GM10266 (cell line): ENCODE results near the gene FAM171A1.
A peak's percentile ranks its signal among the peaks of the same experiment; 100 is the strongest.

Experiments used
- DNase-seq: peaks from one replicate; pipeline ENCODE4 v3.0.0; 2012; ENCODE audit errors: extremely low spot score
- CTCF ChIP-seq: IDR thresholded peaks from 2 replicates; pipeline ENCODE4 v1.5.1; 2012; ENCODE audit warnings: mild to moderate bottlenecking, low read depth; ENCODE audit not compliant: control insufficient read depth, insufficient read depth; ENCODE audit errors: missing control alignments

FAM171A1 gene

GRCh38 chr10:15168786-15169554, 202.1 kb downstream of the FAM171A1 start:
- peak; percentile 99 for DNase-seq
- TF ChIP-seq CTCF, result no peak

GRCh38 chr10:15168291-15168785, 202.8 kb downstream of the FAM171A1 start, which contains the start of gene NMT2:
NMT2 (minus strand) TSS chr10:15168693; CDS start chr10:15168612, 81 bp downstream.
- TF ChIP-seq CTCF, result peak; percentile 70
- no peak for DNase-seq

GRCh38 chr10:15167411-15168290, 203.4 kb downstream of the FAM171A1 start:
- TF ChIP-seq CTCF, result peak; percentile 11
- DNase-seq, result peak; percentile 63

GRCh38 chr10:15166325-15166724, 204.8 kb downstream of the FAM171A1 start:
- no peak for TF ChIP-seq CTCF

GRCh38 chr10:15163253-15163828, 207.7 kb downstream of the FAM171A1 start:
- TF ChIP-seq CTCF, result no peak
- no peak for DNase-seq

More at GRCh38 chr10:15166325-15166724, 204.8 kb downstream of the FAM171A1 start:
- no peak for DNase-seq
